Urinary bladder (tissue), 4 donors: ENCODE measurements around the gene MYH2. TPM values are rescaled to one million over a fixed set of nuclear protein-coding genes. Genes with fewer than 3 reads are reported as not detected.
"Not testable (repeated sequence)": the region's sequence is repeated elsewhere in the genome, so short reads cannot be mapped to it uniquely, and the experiment has no call there.

Experiments used
- DNase-seq: peaks from one replicate; pipeline ENCODE4 v3.0.0-alpha.2; 2015; ENCODE audit errors: extremely low spot score
- H3K27ac ChIP-seq: one replicate; pipeline ENCODE4 v1.5.1; 2013; ENCODE audit warnings: low read depth, mild to moderate bottlenecking, moderate library complexity
- H3K36me3 ChIP-seq: one replicate; pipeline ENCODE4 v1.6.1; 2013; ENCODE audit warnings: mild to moderate bottlenecking, moderate library complexity; ENCODE audit not compliant: insufficient read depth
- H3K4me1 ChIP-seq: one replicate; pipeline ENCODE4 v1.6.1; 2013; ENCODE audit warnings: mild to moderate bottlenecking, moderate library complexity; ENCODE audit not compliant: insufficient read depth
- H3K4me3 ChIP-seq: one replicate; pipeline ENCODE4 v1.5.1; 2013; ENCODE audit warnings: low read depth, low read length
- WGBS: extraction: QIAGEN DNeasy Blood & Tissue Kit; methylation state at CpG from one replicate; pipeline ENCODE4 v1.1.7; 2013; 5-methylcytosine and 5-hydroxymethylcytosine counted together
- polyA plus RNA-seq: library from polyadenylated mRNA; stranded (reverse); fragments of 200-250 nt; gene quantifications from one replicate; pipeline ENCODE4 v1.2.3, GENCODE V29; 2013
- total RNA-seq: library from RNA; depleted of rRNA; stranded (reverse); fragments of >200 nt; gene quantifications from one replicate; pipeline ENCODE4 v1.2.3, GENCODE V29; 2014
- donor health status: healthy with polysubstance abuse.
- donor health status: healthy.

Gene MYH2
- total RNA-seq (1.7 TPM), polyA plus RNA-seq (0.15 TPM)

GRCh38 chr17:10549096-10549842 lies at the start of gene MYH2:
Gene MYH2 (minus strand): TSS chr17:10549658. CDS start chr17:10547920, 1,738 bp downstream.
- no peaks in the 10 kb centered on the region for H3K4me1 ChIP-seq
- H3K4me3 ChIP-seq: no peak within 1 kb of the TSS
- H3K27ac ChIP-seq: no peak within 1 kb of the TSS
- no peaks in the 10 kb centered on the region for H3K36me3 ChIP-seq
- 33% methylated on average over 9 of the region's 9 CpGs for WGBS
- DNase-seq: no peak

DNA sequence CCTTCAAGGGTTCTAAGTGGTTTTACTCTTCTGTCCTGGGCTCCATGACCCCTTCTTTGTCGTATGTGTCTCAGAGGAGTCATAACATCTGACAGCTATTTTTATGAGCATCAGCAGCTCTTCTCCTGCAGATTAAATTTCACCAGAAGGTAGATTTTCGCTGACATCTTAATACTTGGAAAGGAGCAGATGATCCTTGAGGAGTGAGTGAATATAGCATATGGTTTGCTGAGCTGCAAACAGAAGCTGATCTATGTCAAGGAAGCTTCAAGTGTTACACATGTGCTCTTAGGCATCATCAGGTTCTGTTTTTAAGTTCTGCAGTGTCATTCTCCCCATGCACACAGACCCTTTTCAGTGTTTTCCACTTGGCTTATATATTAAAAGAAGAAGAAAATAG lies 49.2 kb upstream of the MYH2 start:
- Histone ChIP-seq H3K4me3 (no peak overlapping the region), H3K36me3 (no peaks in the 10 kb centered on the region), H3K27ac (no peak overlapping the region), H3K4me1 (no peaks in the 10 kb centered on the region)
- WGBS: 37% methylated on average over 2 of the region's 2 CpGs
- DNase-seq: no peak

DNA sequence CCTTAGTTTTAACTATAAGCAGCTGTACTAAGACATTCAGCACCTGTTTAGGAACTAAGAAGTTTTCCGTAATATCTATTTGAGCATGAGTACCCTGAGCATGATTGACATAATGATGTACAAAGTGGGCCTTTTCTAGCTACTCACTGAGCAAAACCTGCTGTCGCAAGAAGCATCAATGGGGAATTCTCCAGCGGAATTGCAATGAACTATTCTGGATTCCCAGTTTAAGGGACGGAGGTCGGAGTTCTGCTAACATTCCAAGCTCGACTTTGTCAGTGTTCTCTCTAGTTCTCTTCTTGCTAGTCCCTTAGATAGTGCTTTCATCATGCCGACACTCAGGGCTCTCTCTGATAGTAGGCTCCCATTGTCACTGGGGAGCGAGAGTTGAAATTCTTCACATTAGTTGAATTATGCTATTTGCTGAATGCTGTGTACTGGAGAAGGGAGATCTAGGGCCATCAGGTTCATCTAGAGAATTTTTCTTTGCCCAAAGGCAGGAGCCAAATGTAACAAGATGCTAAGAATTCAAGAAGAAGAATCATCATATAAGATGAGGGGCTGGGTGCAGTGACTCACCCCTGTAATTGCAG lies 40.2 kb upstream of the MYH2 start:
- Histone ChIP-seq H3K4me3 (no peak overlapping the region), H3K36me3 (no peaks in the 10 kb centered on the region), H3K4me1 (no peaks in the 10 kb centered on the region), H3K27ac (no peak overlapping the region)
- WGBS: 87% methylated on average over 8 of the region's 8 CpGs
- DNase-seq: no peak

DNA sequence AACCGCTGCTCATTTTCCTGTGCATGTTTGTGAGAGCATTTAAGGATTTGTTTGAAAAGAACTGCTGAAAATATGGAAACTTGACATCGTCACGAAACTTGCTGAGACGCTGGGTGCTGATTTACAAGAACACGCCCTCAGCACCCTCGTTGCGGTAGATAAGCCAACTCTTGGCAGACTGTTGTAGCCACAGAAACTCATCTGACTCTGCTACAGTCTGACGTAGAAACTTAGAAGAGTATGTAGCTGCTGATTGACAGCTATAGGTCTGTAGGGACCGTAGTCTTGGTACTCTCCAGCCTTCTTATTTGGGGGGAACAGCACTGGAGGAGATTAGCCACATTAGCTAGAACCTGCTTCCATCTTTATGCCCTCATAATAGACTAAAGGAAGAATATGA lies 36.1 kb upstream of the MYH2 start:
- no peaks in the 10 kb centered on the region for H3K4me1 ChIP-seq
- DNase-seq: no peak
- H3K4me3 ChIP-seq: no peak overlapping the region
- WGBS: 74% methylated on average over 9 of the region's 9 CpGs
- H3K27ac ChIP-seq: no peak overlapping the region
- no peaks in the 10 kb centered on the region for H3K36me3 ChIP-seq

DNA sequence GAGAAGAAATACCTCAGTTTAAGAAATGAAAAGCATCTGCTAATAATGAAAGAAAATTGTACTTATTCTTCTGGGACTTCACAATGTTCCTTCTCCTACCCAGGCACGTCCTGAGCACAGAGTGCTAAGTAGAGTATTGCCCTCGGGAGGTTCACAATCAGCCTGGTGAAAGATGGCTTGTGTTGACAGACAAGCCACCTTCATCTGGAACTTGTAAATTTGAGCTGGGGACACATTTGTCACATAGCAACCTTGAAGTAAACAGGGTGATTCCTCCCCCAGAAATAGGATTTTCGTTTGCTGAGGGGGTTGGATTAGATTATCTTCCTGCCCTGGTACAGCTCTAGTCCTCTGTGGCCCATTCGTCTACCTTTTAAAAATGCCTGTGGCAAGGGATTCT lies 34.4 kb upstream of the MYH2 start:
- Histone ChIP-seq H3K36me3 (no peaks in the 10 kb centered on the region), H3K4me1 (no peaks in the 10 kb centered on the region), H3K4me3 (no peak overlapping the region), H3K27ac (no peak overlapping the region)
- DNase-seq: no peak
- 34% methylated on average over 4 of the region's 4 CpGs for WGBS

DNA sequence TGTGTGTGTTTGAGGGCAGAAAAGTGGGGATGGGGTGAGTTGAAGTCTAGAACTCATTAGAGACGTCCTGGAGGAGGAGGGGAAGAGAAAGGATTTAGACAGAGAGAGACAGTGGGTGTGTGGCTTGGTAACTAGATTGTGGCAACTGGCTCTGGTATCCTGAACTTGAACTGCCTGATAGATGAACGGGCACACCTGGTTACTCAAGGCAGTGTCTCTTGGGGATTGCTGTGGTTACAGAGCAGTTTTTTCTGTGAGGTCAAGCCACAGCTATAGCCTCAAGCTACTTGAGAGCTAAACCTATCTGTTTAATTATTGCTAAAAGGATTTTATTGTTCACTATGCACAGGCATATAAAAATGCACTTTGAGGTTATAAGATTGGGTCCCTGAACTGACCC lies 29.8 kb upstream of the MYH2 start:
- Histone ChIP-seq H3K4me3 (no peak overlapping the region), H3K4me1 (no peaks in the 10 kb centered on the region), H3K36me3 (no peaks in the 10 kb centered on the region), H3K27ac (no peak overlapping the region)
- WGBS: 45% methylated on average over 2 of the region's 2 CpGs
- no peak for DNase-seq

DNA sequence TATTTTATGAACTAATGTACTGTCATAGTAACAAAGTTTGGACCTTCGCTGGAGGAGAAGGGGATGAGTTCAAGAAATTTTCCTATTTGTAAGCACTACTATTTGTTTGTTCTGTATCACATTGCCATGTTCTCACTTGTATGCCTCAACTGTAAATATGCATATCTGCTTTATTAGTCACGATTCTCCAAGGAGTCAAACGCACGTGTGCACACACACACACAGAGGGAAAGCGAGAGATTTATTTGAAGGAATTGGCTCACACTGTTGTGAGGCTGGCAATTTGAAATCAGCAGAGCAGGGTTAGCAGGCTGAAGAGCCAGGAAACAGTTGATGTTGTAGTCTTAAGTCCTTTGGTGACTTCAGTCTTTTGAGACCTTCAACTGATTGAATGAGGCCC lies 24.9 kb upstream of the MYH2 start:
- H3K4me1 ChIP-seq: no peaks in the 10 kb centered on the region
- no peak overlapping the region for H3K27ac ChIP-seq
- 84% methylated on average over 5 of the region's 5 CpGs for WGBS
- H3K4me3 ChIP-seq: no peak overlapping the region
- H3K36me3 ChIP-seq: no peaks in the 10 kb centered on the region
- no peak for DNase-seq

DNA sequence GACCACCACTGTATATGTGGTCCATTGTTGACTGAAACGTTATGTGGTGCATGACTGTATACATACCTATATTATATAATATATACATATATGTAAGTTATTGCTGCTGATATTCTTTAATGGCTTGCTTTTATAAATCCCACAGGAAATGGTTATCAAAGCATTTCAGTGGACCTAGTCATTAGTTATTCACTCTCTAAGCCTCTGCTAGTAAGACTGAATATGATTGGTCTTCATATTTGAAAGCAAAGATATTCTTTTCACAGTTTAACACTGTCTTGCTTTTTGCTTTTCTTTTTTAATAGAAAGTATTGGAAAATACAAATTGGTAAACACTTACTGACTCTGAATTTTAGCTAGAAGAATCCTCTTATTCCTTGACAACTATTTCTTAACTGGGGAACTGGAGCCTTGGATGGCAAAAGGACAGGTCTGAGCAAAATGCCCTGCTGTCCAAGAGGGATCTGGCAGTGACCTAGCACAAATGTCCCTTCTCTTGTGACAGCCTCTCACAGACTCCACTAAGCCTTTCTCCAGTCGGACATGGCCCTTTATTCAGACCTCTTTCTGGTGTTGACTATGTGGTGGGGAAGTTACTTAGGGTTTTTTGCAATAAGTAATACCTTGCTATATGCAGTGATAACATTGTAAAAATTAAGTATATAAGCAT lies 14.7 kb upstream of the MYH2 start:
- no peaks in the 10 kb centered on the region for H3K36me3 ChIP-seq
- no peak overlapping the region for H3K4me3 ChIP-seq
- DNase-seq: no peak
- H3K4me1 ChIP-seq: no peaks in the 10 kb centered on the region
- no peak overlapping the region for H3K27ac ChIP-seq
- WGBS: 48% methylated on average over 2 of the region's 2 CpGs

DNA sequence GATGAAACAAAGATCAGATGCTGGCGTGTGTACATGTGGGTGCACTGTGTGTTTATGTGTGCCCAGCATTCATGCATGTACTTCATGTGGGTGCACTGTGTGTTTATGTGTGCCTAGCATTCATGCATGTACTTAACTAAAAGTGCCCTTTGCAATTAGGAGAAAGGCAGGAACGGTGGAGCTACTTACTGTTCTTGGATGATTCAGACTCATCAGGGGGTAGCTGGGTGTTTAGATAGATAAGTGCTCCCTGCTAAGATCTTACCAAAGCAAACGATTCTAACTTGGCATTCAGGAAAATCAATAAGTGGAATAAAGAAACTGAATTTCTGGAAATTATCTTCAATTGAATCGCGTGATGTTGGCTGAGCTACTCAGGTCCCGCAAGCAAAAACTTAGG lies 8.6 kb upstream of the MYH2 start:
- WGBS: 84% methylated on average over 6 of the region's 6 CpGs
- Histone ChIP-seq H3K27ac (no peak overlapping the region), H3K36me3 (no peaks in the 10 kb centered on the region), H3K4me1 (no peaks in the 10 kb centered on the region), H3K4me3 (no peak overlapping the region)
- DNase-seq: no peak

DNA sequence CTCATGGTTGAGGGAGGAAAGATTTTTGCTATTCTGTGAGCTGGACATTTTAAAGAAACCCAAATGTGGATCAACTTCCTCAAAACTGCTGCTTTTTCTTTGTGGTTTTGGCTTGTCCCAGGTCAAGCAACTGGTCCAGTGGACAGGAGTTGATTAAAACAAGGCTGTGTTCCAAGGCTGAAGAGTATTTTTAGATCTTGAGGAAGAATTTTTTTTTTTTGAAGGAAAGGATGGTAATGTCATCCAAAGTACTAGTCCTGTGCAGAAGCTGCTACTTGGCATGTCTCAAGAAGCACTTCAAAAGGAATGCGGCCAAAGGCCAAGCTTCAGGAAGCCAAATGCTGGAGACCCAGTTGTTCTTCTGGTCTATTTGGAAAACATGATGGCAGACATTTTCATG lies 8.0 kb upstream of the MYH2 start:
- no peaks in the 10 kb centered on the region for H3K4me1 ChIP-seq
- DNase-seq: no peak
- WGBS: 55% methylated on average over 1 of the region's 1 CpG
- no peak overlapping the region for H3K27ac ChIP-seq
- H3K36me3 ChIP-seq: no peaks in the 10 kb centered on the region
- H3K4me3 ChIP-seq: no peak overlapping the region

GRCh38 chr17:10556301-10557005 lies 7.0 kb upstream of the MYH2 start:
- no peak overlapping the region for H3K27ac ChIP-seq
- WGBS: 65% methylated on average over 5 of the region's 5 CpGs

GRCh38 chr17:10550014-10550413 lies 556 bp upstream of the MYH2 start:
- no peak overlapping the region for H3K4me3 ChIP-seq
- no peak overlapping the region for H3K27ac ChIP-seq
- H3K36me3 ChIP-seq: no peaks in the 10 kb centered on the region
- no peaks in the 10 kb centered on the region for H3K4me1 ChIP-seq
- no peak for DNase-seq
- 83% methylated on average over 4 of the region's 4 CpGs for WGBS

More at GRCh38 chr17:10556301-10557005, 7.0 kb upstream of the MYH2 start:
- Histone ChIP-seq H3K4me3 (no peak overlapping the region), H3K4me1 (no peaks in the 10 kb centered on the region), H3K36me3 (no peaks in the 10 kb centered on the region)
- DNase-seq: no peak

- H3K27ac ChIP-seq: no peak overlapping the region
- H3K4me1 ChIP-seq: no peaks in the 10 kb centered on the region
- 73% methylated on average over 6 of the region's 6 CpGs for WGBS
- H3K4me3 ChIP-seq: no peak overlapping the region
- H3K36me3 ChIP-seq: no peaks in the 10 kb centered on the region
- no peak for DNase-seq
Measured at GRCh38 chr17:10547351-10547750, 2.1 kb downstream of the MYH2 start.

DNA sequence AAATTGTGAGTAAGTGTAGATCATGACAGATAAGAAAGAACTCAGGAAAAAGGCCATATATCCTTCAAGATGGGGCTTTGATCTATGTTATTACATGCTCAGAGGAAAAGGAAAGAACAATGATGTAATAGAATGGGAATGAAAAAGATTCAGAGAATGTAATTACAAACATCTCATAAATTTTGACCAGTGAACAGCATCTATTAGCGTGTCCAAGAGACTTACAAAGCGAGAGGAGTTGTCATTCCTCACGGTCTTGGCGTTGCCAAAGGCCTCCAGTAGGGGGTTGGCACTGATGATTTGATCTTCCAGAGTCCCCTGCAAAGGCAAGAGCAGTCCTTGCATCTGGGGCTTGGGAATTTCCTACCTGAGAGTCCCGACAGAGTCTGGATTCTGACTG lies 6.0 kb downstream of the MYH2 start:
- not testable (repeated sequence) for DNase-seq, H3K27ac ChIP-seq, H3K4me3 ChIP-seq, H3K4me1 ChIP-seq, H3K36me3 ChIP-seq
- WGBS: 46% methylated on average over 5 of the region's 5 CpGs
